NB4 (cell line): ENCODE results near the gene MORC2.
A peak's percentile ranks its signal among the peaks of the same experiment; 100 is the strongest.

ENCODE experiments used
- DNase-seq: peaks from one replicate; pipeline ENCODE4 v3.0.0; 2010; ENCODE audit warnings: low read depth
- H3K4me3 ChIP-seq: one replicate; pipeline ENCODE4 v1.5.1; 2011; ENCODE audit warnings: mild to moderate bottlenecking, low read depth, low read length, moderate library complexity
- MYC ChIP-seq: IDR thresholded peaks from 2 replicates; pipeline ENCODE4 v1.6.1; 2011; ENCODE audit warnings: low read depth, low read length
- POLR2A ChIP-seq: IDR thresholded peaks from 2 replicates; pipeline ENCODE4 v1.6.1; 2011; ENCODE audit warnings: mild to moderate bottlenecking; ENCODE audit not compliant: insufficient read length; ENCODE audit errors: extremely low read depth
- TF ChIP-seq, protein P1 (sequence below): IDR thresholded peaks from one replicate; pipeline ENCODE4 v1.5.1; 2012; ENCODE audit warnings: low read depth, low read length
- TF ChIP-seq, protein P2 (sequence below): IDR thresholded peaks from 2 replicates; pipeline ENCODE4 v1.6.1; 2011; ENCODE audit warnings: low read depth, low read length

MORC2 gene

DNA sequence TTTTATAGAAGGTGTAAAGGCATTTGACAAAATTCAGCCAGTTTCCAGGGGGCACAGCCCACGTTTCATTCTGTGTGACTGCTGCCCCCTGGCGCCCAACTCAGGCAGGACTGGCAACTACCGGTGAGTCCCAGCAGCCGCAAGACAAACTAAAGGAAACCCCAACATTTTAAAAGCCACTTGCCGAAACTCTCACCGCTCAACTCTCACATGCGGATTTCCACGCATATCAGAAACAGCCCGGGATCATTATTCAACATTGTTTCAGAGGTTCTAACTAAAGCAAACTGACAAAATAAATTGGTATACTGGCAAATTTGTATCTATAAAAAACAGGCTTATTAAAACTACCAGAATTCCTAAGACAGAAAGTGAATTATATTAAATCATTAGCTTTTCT, 48.2 kb downstream of the MORC2 start:
- peak overlapping the region; percentile 61 for H3K4me3 ChIP-seq

DNA sequence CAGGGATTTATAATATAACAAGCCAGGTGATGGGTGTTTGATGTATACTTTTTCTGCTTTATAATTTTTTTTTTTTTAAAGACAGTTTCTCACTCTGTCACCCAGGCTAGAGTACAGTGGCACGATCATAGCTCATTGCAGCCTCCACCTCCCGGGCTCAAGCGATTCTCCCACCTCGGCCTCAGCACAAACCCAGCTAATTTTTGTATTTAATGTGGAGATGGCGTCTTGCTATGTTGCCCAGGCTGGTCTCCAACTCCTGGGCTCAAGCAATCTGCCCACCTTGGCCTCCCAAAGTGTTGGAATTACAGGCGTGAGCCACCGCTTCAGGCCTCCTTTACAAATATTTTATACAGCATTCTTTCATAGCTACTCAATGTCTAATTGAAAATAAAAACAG, 48.6 kb downstream of the MORC2 start:
- TF ChIP-seq, protein P1, sequence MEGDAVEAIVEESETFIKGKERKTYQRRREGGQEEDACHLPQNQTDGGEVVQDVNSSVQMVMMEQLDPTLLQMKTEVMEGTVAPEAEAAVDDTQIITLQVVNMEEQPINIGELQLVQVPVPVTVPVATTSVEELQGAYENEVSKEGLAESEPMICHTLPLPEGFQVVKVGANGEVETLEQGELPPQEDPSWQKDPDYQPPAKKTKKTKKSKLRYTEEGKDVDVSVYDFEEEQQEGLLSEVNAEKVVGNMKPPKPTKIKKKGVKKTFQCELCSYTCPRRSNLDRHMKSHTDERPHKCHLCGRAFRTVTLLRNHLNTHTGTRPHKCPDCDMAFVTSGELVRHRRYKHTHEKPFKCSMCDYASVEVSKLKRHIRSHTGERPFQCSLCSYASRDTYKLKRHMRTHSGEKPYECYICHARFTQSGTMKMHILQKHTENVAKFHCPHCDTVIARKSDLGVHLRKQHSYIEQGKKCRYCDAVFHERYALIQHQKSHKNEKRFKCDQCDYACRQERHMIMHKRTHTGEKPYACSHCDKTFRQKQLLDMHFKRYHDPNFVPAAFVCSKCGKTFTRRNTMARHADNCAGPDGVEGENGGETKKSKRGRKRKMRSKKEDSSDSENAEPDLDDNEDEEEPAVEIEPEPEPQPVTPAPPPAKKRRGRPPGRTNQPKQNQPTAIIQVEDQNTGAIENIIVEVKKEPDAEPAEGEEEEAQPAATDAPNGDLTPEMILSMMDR = no peak
- TF ChIP-seq POLR2A (no peak), MYC (no peak)
- TF ChIP-seq, protein P2, sequence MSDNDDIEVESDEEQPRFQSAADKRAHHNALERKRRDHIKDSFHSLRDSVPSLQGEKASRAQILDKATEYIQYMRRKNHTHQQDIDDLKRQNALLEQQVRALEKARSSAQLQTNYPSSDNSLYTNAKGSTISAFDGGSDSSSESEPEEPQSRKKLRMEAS = no peak
- peak overlapping the region; percentile 40 for H3K4me3 ChIP-seq
- no peak for DNase-seq

More for the DNA sequence above, 48.2 kb downstream of the MORC2 start:
- TF ChIP-seq, protein P2 = no peak
- TF ChIP-seq, protein P1 = peak; percentile 92
- TF ChIP-seq MYC = peak; percentile 36; the same call in 1 of the 2 replicates
- DNase-seq = peak; percentile 83

DNA sequence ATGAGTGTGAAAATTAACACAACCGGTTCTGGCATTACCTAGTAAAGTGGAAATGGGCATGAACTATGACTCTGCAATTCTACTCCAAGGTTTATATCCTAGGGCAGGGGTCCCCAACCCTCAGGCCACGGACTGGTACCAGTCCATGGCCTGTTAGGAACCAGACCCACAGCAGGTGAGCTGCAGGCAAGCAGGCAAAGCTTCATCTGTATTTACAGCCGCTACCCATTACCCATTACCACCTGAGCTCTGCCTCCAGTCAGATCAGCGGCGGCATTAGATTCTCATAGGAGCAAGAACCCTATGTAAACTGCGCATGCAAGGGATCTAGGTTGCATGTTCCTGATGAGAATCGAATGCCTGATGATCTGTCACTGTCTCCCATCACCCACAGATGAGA, 49.8 kb downstream of the MORC2 start:
- DNase-seq = no peak
- TF ChIP-seq MYC = no peak
- TF ChIP-seq, protein P1 = no peak
- no peak for TF ChIP-seq POLR2A
- TF ChIP-seq, protein P2 = no peak

DNA sequence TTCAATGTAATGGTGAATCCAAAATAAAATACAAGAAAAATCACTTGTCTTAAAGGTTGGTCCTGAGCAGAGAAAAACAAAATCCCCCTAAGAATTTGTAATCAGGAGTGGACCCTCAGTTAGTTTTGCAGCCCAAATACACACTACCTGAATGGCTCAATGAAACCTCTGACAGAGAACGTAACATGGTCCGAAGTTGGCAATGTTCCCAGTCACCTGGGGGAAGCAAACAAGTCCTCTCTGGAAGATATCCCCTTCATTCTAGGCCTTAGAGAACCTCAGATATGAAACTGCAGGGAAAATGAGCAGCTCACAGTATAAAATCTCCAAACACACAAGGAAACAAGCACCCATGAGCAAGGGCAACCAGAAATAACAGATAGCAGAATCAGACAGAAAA, 58.2 kb downstream of the MORC2 start:
- H3K4me3 ChIP-seq = no peak overlapping the region
- DNase-seq = no peak
- TF ChIP-seq POLR2A (no peak), MYC (no peak)
- TF ChIP-seq, protein P2 = no peak
- TF ChIP-seq, protein P1 = no peak

More for the DNA sequence above, 49.8 kb downstream of the MORC2 start:
- no peak overlapping the region for H3K4me3 ChIP-seq

DNA sequence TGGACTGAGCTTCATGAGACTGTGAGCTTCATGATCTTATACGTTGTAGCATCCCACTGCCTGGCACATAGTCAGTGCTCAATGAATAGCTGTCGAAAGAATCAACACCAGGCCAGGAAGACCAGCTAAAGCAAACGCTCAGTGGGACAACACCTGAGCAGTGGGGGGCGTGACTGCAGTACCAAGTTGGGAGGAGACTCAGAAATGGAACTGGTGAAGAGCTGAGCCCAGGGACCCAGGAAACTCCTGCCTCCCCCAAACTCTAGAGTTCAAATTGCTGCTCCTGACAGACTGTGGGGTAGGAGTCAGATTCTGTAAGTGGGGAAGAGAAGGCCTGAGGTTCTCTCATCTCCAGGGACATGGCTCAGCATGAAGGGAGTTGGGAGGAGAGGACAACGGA, 59.3 kb downstream of the MORC2 start:
- DNase-seq = no peak
- H3K4me3 ChIP-seq = no peak overlapping the region
- TF ChIP-seq MYC (no peak), POLR2A (no peak)
- TF ChIP-seq, protein P1 = no peak
- TF ChIP-seq, protein P2 = no peak

DNA sequence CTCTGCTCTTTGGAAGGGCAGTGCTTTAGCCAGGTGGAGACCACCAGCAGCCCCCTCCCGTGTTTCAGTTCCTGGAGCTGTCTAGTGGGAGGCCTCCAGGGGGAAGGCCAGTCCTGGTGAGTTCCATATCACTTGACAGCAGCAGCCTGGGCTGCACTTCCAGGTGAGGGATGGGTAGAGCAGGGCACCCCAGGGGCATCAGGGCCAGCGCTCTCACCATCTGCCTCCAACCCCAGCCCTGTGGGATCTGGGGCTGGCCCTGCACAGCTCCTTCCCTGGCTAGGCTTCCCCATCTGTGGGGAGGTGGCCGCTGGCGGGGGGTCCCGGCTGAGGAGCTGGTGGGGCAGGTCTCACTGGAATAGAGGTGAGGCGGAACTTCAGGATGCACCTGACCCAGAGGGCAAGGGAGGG, 60.5 kb downstream of the MORC2 start:
- no peak for DNase-seq
- TF ChIP-seq, protein P1 = no peak
- no peak for TF ChIP-seq MYC
- TF ChIP-seq, protein P2 = no peak
- no peak for TF ChIP-seq POLR2A
- H3K4me3 ChIP-seq = no peak overlapping the region
